ENCODE results near the gene GPR101.

GRCh38 chrX:137040113-137040794, 6.5 kb upstream of the GPR101 start:
- no peak for TF ChIP-seq POLR2AphosphoS5 (IDR thresholded peaks at IDR 0.05)
- TF ChIP-seq POLR2A (IDR thresholded peaks at IDR 0.05), result no peak
- TF ChIP-seq EP300 (IDR thresholded peaks at IDR 0.05), result no peak
- no peak for TF ChIP-seq CTCF (IDR thresholded peaks at IDR 0.05)

Data from gastroesophageal sphincter (tissue), 3 donors.